ENCODE data around the gene TEAD1.

DNA sequence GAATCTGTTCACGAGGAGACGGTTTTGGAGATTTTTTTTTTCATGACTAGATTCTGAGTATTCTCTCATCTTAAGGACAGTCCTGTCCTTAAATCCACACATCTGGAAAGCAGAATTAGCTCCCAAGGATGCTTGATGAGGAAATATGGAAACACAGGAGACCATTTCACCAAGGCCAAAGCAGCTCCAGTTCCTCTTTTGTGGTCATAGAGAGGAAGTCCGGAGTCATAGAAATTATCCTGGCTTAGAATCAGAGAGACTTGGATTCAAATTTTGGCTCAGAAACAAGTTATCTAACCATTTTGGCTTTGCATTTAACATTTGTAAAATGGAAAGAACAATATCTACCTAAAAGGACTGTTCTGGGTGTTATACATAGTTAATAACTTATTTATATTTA is 7.3 kb upstream of the TEAD1 start:
- TF ChIP-seq, protein P1, sequence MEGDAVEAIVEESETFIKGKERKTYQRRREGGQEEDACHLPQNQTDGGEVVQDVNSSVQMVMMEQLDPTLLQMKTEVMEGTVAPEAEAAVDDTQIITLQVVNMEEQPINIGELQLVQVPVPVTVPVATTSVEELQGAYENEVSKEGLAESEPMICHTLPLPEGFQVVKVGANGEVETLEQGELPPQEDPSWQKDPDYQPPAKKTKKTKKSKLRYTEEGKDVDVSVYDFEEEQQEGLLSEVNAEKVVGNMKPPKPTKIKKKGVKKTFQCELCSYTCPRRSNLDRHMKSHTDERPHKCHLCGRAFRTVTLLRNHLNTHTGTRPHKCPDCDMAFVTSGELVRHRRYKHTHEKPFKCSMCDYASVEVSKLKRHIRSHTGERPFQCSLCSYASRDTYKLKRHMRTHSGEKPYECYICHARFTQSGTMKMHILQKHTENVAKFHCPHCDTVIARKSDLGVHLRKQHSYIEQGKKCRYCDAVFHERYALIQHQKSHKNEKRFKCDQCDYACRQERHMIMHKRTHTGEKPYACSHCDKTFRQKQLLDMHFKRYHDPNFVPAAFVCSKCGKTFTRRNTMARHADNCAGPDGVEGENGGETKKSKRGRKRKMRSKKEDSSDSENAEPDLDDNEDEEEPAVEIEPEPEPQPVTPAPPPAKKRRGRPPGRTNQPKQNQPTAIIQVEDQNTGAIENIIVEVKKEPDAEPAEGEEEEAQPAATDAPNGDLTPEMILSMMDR (IDR thresholded peaks at IDR 0.05), result no peak
- no peak for TF ChIP-seq POLR2A (IDR thresholded peaks at IDR 0.05)
